HL-60 (cell line): ENCODE results near the gene IGHMBP2.

Experiments used
- GABPA ChIP-seq: IDR thresholded peaks from 2 replicates; pipeline ENCODE4 v1.6.1; 2012; ENCODE audit warnings: low read depth
- POLR2AphosphoS5 ChIP-seq: IDR thresholded peaks from 2 replicates; pipeline ENCODE4 v1.6.1; 2012; ENCODE audit warnings: low read depth
- REST ChIP-seq: IDR thresholded peaks from 2 replicates; pipeline ENCODE4 v1.6.1; 2012; ENCODE audit warnings: low read depth; ENCODE audit not compliant: insufficient replicate concordance
- SPI1 ChIP-seq: IDR thresholded peaks from 2 replicates; pipeline ENCODE4 v1.6.1; 2012; ENCODE audit warnings: low read depth, mild to moderate bottlenecking, borderline replicate concordance
- TF ChIP-seq, protein P1 (sequence below): IDR thresholded peaks from one replicate; pipeline ENCODE4 v1.5.1; 2011; ENCODE audit warnings: low read length, control low read depth, inconsistent platforms; ENCODE audit not compliant: insufficient read depth

DNA sequence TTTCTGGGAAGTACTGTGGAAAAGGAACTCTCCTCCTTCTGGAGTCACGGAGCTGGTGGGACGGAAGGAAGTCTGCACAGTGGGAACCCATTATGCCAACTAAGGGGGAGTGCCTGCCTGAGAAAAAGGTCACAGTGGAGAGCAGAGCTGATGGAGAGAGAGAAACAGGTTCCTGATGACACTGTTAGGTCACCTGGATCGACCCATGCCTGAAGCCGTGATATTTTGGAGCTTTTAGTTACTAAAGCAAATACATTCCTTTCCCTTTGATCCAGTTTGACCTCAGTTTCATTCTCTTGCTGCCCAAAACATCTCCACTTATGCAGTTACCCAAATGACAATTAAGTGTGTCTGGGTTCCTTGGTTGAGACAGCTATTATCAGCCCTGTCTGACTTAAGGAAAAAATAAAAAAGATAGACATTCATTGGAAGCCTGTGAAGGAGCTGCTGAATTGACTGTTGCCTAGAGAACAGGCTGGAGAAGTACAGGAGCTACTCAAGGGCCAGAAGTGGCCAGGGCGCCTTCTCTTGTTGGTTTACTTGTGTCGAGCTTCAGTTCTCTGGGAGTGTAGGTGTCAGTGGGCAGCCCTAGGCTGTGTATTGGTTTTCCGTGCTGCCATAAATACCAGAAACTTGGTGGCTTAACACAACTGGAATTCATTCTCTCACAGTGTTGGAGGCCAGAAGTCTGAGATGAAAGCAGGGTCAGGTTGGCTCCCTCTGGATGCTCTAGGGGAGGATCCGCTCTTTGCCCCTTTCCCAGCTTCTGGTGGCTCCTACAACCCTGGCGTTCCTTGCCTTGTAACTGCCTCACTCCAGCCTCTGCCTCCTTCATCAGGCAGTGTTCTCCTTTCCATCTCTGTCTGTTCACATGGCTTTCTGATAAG is 63.4 kb downstream of the IGHMBP2 start:
- TF ChIP-seq, protein P1, sequence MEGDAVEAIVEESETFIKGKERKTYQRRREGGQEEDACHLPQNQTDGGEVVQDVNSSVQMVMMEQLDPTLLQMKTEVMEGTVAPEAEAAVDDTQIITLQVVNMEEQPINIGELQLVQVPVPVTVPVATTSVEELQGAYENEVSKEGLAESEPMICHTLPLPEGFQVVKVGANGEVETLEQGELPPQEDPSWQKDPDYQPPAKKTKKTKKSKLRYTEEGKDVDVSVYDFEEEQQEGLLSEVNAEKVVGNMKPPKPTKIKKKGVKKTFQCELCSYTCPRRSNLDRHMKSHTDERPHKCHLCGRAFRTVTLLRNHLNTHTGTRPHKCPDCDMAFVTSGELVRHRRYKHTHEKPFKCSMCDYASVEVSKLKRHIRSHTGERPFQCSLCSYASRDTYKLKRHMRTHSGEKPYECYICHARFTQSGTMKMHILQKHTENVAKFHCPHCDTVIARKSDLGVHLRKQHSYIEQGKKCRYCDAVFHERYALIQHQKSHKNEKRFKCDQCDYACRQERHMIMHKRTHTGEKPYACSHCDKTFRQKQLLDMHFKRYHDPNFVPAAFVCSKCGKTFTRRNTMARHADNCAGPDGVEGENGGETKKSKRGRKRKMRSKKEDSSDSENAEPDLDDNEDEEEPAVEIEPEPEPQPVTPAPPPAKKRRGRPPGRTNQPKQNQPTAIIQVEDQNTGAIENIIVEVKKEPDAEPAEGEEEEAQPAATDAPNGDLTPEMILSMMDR = no peak
- no peak for TF ChIP-seq POLR2AphosphoS5
- no peak for TF ChIP-seq REST
- TF ChIP-seq GABPA = no peak
- TF ChIP-seq SPI1 = no peak
